GM21723 (cell line): ENCODE results near the gene ZNF160.

ENCODE experiments used
- ATAC-seq: cut with Tn5 transposase; IDR thresholded peaks from one replicate; pipeline ENCODE4 v1.9.1; 2021; ENCODE audit warnings: mild to moderate bottlenecking, moderate library complexity; ENCODE audit not compliant: unreplicated experiment

ZNF160 gene

GRCh38 chr19:53094754-53095575, 8.3 kb downstream of the ZNF160 start:
- no peak for ATAC-seq

- ATAC-seq, result no peak
Measured at GRCh38 chr19:53092723-53093122, 10.5 kb downstream of the ZNF160 start.

- no peak for ATAC-seq
Measured at GRCh38 chr19:53091413-53092254, 11.6 kb downstream of the ZNF160 start.

GRCh38 chr19:53088091-53088490, 15.1 kb downstream of the ZNF160 start:
- ATAC-seq, result no peak

DNA sequence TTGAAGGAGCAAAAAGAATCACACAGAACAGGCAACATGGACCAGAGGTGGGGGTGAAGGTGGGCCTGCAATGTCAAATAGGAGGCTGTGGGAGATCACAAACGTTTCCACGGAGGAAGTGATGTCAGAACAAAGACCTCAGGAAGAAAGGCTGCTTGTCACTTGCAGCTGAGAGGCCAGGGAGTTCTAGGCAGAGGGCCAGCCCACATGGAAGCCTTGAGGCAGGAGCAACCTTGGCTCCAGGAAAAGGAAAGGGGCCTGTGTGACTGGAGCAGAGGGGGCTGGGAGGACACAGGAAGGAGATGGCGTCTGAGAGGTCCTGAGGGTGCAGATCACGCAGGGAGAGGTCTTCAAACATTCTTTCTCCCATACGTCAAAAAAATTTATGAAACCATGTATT, 16.3 kb downstream of the ZNF160 start:
- ATAC-seq, result no peak

- no peak for ATAC-seq
Measured at GRCh38 chr19:53085496-53085895, 17.7 kb downstream of the ZNF160 start.

DNA sequence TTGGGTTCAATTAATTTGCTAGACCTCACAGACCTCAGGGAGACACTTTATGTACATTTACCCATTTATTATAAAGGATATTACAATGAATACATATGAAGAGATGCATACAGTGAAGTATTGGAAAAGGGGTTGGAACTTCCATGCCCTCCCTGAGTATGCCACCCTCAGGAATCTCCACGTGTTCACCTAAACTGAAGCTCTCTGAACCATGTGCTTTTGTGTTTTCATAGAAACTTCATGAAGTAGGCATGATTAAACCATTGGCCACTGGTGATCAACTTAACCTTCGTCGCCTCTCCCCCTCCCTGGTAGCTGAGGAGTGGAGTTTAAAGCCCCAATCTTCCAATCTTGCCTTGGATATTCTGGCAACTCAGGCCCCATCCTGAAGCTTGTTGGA, 20.3 kb downstream of the ZNF160 start:
- no peak for ATAC-seq

- no peak for ATAC-seq
Measured at GRCh38 chr19:53079313-53079924, 23.8 kb downstream of the ZNF160 start.

- ATAC-seq, result no peak
Measured at GRCh38 chr19:53078668-53079067, 24.6 kb downstream of the ZNF160 start.

GRCh38 chr19:53076984-53077383, 26.2 kb downstream of the ZNF160 start:
- ATAC-seq, result no peak

- no peak for ATAC-seq
Measured at GRCh38 chr19:53068834-53069233, 34.4 kb downstream of the ZNF160 start.

DNA sequence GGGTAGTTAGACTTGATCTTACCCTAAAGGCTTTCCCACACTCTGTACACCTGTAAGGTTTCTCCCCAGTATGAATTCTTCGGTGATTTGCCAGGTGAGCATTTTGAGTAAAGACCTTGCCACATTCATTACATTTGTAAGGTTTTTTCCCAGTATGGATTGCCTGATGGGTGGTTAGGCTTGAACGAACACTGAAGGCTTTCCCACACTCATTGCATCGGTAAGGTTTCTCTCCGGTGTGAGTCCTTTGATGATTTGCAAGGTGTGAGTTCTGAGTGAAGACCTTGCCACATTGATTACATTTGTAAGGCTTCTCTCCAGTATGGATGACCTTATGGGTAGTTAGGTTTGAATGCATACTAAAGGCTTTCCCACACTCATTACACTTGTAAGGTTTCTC, 35.0 kb downstream of the ZNF160 start:
- ATAC-seq, result no peak

GRCh38 chr19:53057904-53058580, 45.2 kb downstream of the ZNF160 start:
- no peak for ATAC-seq

GRCh38 chr19:53055117-53055516, 48.1 kb downstream of the ZNF160 start:
- ATAC-seq, result no peak

GRCh38 chr19:53047379-53047778, 55.8 kb downstream of the ZNF160 start:
- ATAC-seq, result no peak

DNA sequence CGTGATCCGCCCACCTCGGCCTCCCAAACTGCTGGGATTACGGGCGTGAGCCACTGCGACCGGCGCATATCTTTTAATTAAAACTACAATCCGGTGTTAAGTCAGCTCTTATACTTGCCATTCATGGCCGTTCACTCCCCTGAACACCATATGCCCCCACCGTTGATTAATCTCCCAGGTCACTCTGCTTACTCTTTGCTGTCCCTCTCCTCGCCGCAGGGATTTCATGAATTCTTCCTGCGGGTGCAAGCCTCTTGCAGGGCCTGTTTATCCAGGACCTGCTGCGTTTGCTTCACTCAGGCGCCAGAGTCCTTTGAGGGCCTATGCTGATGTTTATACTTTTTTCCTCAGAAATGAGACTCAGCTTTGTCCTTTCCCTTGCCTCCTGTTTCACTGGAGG, 57.7 kb downstream of the ZNF160 start:
- no peak for ATAC-seq

GRCh38 chr19:53041366-53041765, 61.9 kb downstream of the ZNF160 start:
- ATAC-seq, result no peak

GRCh38 chr19:53037101-53038097, 65.8 kb downstream of the ZNF160 start:
- ATAC-seq, result no peak

- ATAC-seq, result no peak
Measured at GRCh38 chr19:53034948-53035675, 68.1 kb downstream of the ZNF160 start.
